Spinal cord (tissue), 10 donors: Measurements from ENCODE around the gene DMD. TPM values are rescaled to one million over a fixed set of nuclear protein-coding genes. Genes with fewer than 3 reads are reported as not detected.
A peak's percentile ranks its signal among the peaks of the same experiment; 100 is the strongest.
"Not testable (repeated sequence)": the region's sequence is repeated elsewhere in the genome, so short reads cannot be mapped to it uniquely, and the experiment has no call there.

ENCODE experiments used
- DNase-seq, 6 donors: peaks; one replicate each; pipeline versions ENCODE4 v3.0.0 to v3.0.0-alpha.2; 2013 to 2015; ENCODE audit warnings: low spot score in 6 of 6, low read depth in 4 of 6
- H3K27ac ChIP-seq: one replicate; pipeline ENCODE4 v1.5.1; 2013; ENCODE audit warnings: low read depth, low read length, control low read depth
- H3K27me3 ChIP-seq: one replicate; pipeline ENCODE4 v1.6.1; 2013; ENCODE audit warnings: low read length; ENCODE audit not compliant: control insufficient read depth, insufficient read depth
- H3K36me3 ChIP-seq: one replicate; pipeline ENCODE4 v1.6.1; 2013; ENCODE audit warnings: low read length; ENCODE audit not compliant: control insufficient read depth, insufficient read depth
- H3K4me1 ChIP-seq: one replicate; pipeline ENCODE4 v1.6.1; 2013; ENCODE audit warnings: low read length; ENCODE audit not compliant: control insufficient read depth, insufficient read depth
- H3K4me3 ChIP-seq: one replicate; pipeline ENCODE4 v1.5.1; 2013; ENCODE audit warnings: low read depth, low read length, control low read depth
- H3K9me3 ChIP-seq: one replicate; pipeline ENCODE4 v1.6.1; 2013; ENCODE audit warnings: low read length; ENCODE audit not compliant: control insufficient read depth, insufficient read depth
- WGBS: methylation state at CpG from one replicate; pipeline ENCODE4 v1.1.5; 2013; ENCODE audit warnings: missing lambda C conversion rate; ENCODE audit not compliant: insufficient coverage; 5-methylcytosine and 5-hydroxymethylcytosine counted together
- polyA plus RNA-seq, 2 donors: library from polyadenylated mRNA; unstranded; fragments of 120-200 nt; gene quantifications; one replicate each; pipeline ENCODE4 v1.2.1, GENCODE V29; 2013; ENCODE audit not compliant: insufficient read length in 2 of 2
- total RNA-seq, 2 donors: library from RNA; depleted of rRNA in 1 of 2; stranded (reverse); fragments of 120-200 nt in 1 of 2; fragments of >200 nt in 1 of 2; gene quantifications; one replicate each; pipeline versions ENCODE4 v1.2.3 to v1.2.4, GENCODE V29; 2013 to 2014
- donor health status: healthy.

The DMD gene
- total and polyA plus RNA-seq, 4 donors, result 28.4 to 112 (median 41.9) TPM

DNA sequence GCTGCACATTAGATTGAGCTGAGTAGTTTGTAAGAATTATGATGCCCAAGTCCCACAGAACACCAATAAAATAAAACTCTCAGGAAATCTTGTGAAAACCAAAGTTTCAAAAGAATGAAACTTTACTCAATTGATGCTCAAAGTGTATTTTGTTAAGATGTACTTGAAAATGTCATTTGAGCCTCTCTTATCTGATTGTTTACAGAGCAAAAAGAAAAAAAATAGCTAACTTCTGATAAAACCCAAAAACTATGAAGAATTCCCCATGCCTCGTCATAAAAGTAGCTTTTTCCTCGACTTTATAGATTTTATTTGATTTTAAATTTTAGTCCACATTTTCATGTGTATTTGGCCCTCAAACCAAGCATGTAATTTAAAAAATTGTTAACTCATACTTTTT, 1618.0 kb downstream of the DMD start:
- Histone ChIP-seq H3K4me1 (no peaks in the 10 kb centered on the region), H3K4me3 (no peak overlapping the region), H3K27me3 (peaks cover 2% of the 10 kb centered on the region), H3K27ac (no peak overlapping the region), H3K9me3 (no peaks in the 10 kb centered on the region), H3K36me3 (no peaks in the 10 kb centered on the region)
- no peak for DNase-seq
- WGBS, result no CpG with 5 or more reads among the region's 2 CpGs

DNA sequence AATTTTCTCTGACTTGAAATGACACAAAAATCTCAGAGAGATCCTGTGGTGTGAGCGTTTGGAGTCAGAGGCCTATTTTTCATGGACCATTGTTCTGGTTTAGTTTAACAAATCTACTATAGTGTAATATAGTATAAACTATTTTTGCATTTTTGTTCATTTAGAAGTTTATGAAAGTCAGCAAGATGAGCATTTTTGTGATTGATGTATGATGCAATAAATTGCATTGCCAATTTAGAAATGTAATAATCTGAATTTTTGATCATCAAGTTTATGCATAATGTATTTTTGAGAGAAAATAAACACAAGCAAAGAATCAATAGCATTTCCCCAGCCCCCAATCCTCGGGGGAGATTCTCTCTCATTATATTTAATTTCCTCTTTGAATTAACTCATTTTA, 1620.0 kb downstream of the DMD start:
- WGBS, result no CpG with 5 or more reads among the region's 2 CpGs
- Histone ChIP-seq H3K36me3 (no peaks in the 10 kb centered on the region), H3K9me3 (no peaks in the 10 kb centered on the region), H3K4me1 (no peaks in the 10 kb centered on the region), H3K27me3 (peaks cover 2% of the 10 kb centered on the region), H3K4me3 (no peak overlapping the region), H3K27ac (no peak overlapping the region)
- peak in 1 of 6 donors; percentile 4 for DNase-seq

DNA sequence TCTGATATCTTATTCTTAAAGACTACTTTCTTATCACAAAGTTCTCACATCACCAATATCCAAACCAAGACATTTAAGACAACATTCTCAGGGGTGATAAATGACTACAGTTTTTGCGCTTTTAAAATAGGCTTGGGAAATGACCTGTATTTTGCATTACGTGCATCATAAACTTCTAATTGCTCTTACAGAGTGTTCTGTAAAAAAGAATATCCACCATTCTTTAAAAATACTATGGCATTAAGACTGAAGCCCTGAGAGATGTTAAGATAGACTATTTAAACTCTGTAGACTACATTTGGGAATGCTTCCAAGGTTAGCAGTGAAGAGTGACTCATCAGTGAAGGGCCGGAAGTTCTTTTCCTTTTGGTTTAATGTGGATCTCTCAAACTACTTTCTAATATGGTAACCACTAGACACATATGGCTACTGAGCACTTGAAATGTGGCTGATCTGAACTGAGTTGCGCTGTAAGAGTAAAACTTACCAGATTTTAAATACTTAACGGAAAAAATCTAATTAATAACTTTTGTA, 1620.7 kb downstream of the DMD start:
- WGBS, result no CpG with 5 or more reads among the region's 5 CpGs
- H3K4me1 ChIP-seq, result no peaks in the 10 kb centered on the region
- no peaks in the 10 kb centered on the region for H3K9me3 ChIP-seq
- H3K27me3 ChIP-seq, result peaks cover 2% of the 10 kb centered on the region
- H3K27ac ChIP-seq, result no peak overlapping the region
- DNase-seq, result no peak
- H3K4me3 ChIP-seq, result no peak overlapping the region
- no peaks in the 10 kb centered on the region for H3K36me3 ChIP-seq

DNA sequence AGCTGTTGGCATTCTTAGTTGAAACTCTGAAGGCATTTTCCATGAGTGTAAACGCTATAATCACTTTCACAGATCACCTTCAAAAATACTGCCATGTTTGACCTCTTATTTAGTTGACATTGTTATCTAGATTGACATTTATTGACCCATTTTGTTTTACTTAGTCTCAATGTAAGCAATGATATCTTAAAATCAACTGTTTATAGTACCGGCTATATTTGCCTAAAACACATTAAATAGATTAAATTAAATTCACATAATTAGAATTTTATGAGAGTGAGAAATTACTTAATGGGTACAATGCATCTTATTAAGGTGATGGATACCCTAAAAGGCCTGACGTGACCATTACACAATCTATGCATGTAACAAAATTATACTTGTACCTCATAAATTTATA, 1621.8 kb downstream of the DMD start:
- Histone ChIP-seq H3K4me3 (no peak overlapping the region), H3K9me3 (no peaks in the 10 kb centered on the region), H3K36me3 (no peaks in the 10 kb centered on the region), H3K27ac (no peak overlapping the region), H3K27me3 (peaks cover 2% of the 10 kb centered on the region), H3K4me1 (no peaks in the 10 kb centered on the region)
- no CpG with 5 or more reads among the region's 3 CpGs for WGBS
- no peak for DNase-seq

DNA sequence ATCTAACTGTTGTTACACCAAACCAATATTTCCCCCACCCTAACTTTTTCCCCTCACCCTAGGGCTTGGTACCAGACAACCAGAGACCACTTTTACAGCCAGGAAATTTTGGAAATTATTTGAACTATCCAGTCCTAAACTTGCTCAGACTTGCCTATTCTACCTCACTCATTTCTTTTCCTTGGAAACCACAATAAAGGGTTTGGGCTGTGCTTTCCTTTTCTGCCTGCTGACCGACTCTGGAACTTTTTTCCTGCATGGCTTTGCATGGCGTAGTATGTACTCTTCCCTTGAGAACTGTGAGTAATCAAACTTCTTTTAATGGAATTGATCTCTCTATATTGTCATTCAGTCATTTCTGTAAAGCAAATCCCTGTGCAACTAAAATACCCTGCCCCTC, 1623.0 kb downstream of the DMD start:
- no peak overlapping the region for H3K27ac ChIP-seq
- WGBS, result no CpG with 5 or more reads among the region's 2 CpGs
- H3K4me3 ChIP-seq, result no peak overlapping the region
- H3K4me1 ChIP-seq, result no peaks in the 10 kb centered on the region
- H3K9me3 ChIP-seq, result no peaks in the 10 kb centered on the region
- H3K27me3 ChIP-seq, result peaks cover 2% of the 10 kb centered on the region
- no peak for DNase-seq
- no peaks in the 10 kb centered on the region for H3K36me3 ChIP-seq

DNA sequence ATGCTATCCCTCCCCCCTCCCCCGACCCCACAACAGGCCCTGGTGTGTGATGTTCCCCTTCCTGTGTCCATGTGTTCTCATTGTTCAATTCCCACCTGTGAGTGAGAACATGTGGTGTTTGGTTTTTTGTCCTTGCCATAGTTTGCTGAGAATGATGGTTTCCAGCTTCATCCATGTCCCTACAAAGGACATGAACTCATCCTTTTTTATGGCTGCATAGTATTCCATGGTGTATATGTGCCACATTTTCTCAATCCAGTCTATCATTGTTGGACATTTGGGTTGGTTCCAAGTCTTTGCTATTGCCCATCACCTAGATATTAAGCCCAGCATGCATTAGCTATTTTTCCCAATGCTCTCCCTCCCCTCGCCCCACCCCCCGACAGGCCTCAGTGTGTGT, 1627.5 kb downstream of the DMD start:
- H3K27ac ChIP-seq, DNase-seq, H3K9me3 ChIP-seq, H3K4me1 ChIP-seq, H3K36me3 ChIP-seq, H3K4me3 ChIP-seq, H3K27me3 ChIP-seq: not testable (repeated sequence)
- WGBS, result no CpG with 5 or more reads among the region's 3 CpGs

DNA sequence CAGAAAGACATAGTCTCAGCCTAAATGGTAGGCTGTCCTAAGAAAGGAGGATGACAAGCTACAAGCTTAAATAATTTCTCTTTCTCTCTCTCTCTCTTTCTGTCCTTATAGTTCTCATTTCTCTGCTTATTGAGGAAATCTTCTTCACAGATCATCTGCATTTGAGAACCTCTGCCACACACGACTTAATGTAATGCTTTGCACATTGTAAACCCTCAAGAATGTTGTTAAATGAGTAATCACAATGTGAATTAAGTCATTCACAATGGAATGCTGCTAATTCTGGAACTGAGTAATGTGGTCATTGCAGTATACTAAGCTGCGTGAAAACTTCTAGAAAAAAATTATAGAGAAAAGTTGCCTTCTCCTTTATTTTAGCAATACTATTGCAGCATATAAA, 1630.6 kb downstream of the DMD start:
- DNase-seq, result no peak
- Histone ChIP-seq H3K36me3 (no peaks in the 10 kb centered on the region), H3K27ac (no peak overlapping the region), H3K4me3 (no peak overlapping the region), H3K9me3 (no peaks in the 10 kb centered on the region), H3K4me1 (no peaks in the 10 kb centered on the region), H3K27me3 (peaks cover 2% of the 10 kb centered on the region)
- no CpG with 5 or more reads among the region's 2 CpGs for WGBS

DNA sequence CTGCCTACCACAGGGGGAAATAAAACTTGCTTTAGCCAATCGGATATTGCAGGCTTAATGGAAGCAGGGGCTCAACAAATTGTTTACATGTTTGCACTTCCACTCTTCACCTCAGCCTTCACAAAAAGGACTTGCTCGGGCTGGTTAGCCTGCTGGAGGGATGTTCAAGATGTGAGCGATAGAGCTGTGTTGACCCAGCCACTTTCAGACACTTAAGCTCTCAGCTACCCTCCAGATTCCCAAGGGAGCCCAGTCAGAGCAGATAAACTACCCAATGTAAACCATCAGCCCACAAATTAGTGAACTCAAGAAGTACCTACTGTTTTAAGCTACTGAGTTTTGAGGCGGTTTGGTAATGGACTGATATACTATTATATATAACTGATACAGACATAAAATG, 1631.1 kb downstream of the DMD start:
- Histone ChIP-seq H3K36me3 (no peaks in the 10 kb centered on the region), H3K4me3 (no peak overlapping the region), H3K4me1 (no peaks in the 10 kb centered on the region), H3K9me3 (no peaks in the 10 kb centered on the region), H3K27ac (no peak overlapping the region), H3K27me3 (peaks cover 2% of the 10 kb centered on the region)
- no peak for DNase-seq
- WGBS, result no CpG with 5 or more reads among the region's 4 CpGs

DNA sequence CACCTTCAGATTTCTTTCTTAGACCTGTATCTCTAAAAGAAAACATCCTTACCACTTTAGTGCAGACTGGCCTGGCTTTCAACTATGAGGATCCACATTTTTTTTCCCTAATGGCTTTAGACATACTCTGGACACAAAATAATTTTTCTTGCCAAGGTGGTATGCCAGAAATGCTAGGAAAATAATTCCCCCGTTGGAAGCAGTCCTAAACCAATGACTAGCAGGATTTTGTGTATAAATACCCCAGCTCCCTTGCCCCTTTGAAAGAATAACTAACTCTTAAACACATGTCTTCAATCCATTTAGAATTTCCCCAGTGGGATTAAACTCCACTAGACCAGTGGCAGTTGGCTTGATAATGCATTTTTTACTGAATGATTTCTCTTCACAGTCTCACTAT, 1639.0 kb downstream of the DMD start:
- H3K4me1 ChIP-seq, result no peaks in the 10 kb centered on the region
- no CpG with 5 or more reads among the region's 1 CpG for WGBS
- no peaks in the 10 kb centered on the region for H3K9me3 ChIP-seq
- H3K36me3 ChIP-seq, result no peaks in the 10 kb centered on the region
- H3K27ac ChIP-seq, result no peak overlapping the region
- no peak overlapping the region for H3K4me3 ChIP-seq
- no peak for DNase-seq
- peaks cover 4% of the 10 kb centered on the region for H3K27me3 ChIP-seq

DNA sequence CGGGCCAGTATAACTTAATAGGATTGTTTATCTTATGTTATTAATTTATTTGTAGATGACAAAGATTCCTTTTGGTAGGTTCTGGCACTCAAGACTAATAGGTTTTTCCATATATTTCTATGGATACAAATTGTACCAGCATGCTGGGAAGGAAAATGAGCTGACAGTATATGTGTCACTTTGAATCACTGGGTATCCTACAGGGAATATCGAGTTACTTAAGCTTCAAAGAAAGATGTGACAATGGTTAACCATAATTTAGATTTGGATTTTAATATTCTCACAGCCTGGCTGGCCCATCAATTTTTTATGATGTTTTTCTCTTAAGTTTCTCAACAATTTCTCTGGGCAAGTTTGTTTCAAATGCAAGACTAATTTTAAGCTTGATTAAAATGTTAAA, 1640.7 kb downstream of the DMD start:
- Histone ChIP-seq H3K36me3 (no peaks in the 10 kb centered on the region), H3K4me3 (no peak overlapping the region), H3K9me3 (no peaks in the 10 kb centered on the region), H3K4me1 (no peaks in the 10 kb centered on the region), H3K27ac (no peak overlapping the region), H3K27me3 (peaks cover 4% of the 10 kb centered on the region)
- no peak for DNase-seq
- WGBS, result no CpG with 5 or more reads among the region's 2 CpGs
